NCI-H748 treated with DMSO at 0.1 percent for 48 hours (cell line): ENCODE data around the gene SRRT.
A peak's percentile ranks its signal among the peaks of the same experiment; 100 is the strongest.

Experiments used
- DNase-seq: peaks from one replicate; lab custom pipeline; 2025; lab: John Stamatoyannopoulos, UW

The SRRT gene, protein sequence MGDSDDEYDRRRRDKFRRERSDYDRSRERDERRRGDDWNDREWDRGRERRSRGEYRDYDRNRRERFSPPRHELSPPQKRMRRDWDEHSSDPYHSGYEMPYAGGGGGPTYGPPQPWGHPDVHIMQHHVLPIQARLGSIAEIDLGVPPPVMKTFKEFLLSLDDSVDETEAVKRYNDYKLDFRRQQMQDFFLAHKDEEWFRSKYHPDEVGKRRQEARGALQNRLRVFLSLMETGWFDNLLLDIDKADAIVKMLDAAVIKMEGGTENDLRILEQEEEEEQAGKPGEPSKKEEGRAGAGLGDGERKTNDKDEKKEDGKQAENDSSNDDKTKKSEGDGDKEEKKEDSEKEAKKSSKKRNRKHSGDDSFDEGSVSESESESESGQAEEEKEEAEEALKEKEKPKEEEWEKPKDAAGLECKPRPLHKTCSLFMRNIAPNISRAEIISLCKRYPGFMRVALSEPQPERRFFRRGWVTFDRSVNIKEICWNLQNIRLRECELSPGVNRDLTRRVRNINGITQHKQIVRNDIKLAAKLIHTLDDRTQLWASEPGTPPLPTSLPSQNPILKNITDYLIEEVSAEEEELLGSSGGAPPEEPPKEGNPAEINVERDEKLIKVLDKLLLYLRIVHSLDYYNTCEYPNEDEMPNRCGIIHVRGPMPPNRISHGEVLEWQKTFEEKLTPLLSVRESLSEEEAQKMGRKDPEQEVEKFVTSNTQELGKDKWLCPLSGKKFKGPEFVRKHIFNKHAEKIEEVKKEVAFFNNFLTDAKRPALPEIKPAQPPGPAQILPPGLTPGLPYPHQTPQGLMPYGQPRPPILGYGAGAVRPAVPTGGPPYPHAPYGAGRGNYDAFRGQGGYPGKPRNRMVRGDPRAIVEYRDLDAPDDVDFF

DNA sequence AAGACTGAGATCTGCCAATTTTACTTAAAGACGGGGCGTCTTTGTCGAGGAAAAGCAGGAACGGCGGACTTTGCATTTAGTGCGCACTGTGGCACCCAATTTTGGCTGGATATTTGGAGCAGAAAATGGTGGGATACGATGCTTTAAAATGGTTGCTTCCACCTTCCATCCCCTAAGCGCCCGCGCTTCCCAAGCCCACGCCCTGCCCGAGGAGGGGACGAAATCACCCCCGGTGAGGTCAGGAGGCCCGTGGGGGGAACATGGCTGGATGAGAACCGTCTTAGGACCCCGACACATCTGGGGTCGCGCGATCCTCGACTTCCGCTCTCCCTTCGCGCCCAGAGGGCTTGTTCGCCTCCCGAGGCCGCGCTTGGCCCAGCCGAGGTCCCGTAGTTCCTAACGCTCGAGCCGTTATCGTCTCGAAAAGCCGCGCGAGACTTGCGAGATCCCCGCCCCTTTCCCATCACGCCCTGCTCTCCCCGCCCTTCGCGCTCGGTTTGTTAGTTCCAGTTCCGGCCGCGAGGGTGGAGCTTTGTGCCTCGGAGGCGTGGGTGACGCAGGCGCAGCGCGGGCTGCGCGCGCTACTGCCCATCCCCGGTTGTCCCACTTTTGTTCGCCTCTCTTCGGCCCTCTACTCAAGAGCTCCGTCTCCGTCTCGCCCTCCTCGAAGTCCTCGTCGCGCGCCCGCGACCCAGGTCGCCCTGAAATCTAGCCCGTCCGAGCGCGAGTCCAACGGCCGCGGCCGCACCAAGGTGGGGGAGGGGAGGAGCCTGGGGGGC lies at the start of gene SRRT:
Gene SRRT, plus strand, starts transcription at position 527 of the 779 bp plus-strand sequence. CDS start 488 bp downstream, outside the sequence.
- DNase-seq = peak; percentile 91

DNA sequence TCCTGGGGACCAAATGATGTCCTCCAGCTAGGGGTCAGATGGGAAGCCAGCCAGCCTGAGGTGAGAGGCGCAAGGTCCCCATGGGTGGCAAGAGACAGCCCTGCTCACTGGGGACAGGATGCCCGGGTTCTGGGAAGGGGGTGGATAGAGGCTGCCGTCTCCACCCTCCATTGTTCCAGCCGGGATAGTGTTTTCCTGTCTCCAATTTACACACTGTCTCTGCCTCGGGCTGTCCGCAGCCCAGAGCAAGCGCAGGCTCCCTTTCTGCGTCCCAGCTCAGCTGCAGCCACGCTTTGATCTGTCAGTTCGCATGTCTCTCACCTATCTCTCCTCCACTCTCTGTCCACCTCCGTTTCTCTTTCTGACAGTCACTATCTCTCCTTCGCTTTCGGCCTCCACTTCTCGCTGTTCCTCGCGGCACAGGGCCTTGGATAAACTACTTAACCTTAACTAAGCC lies 49.7 kb upstream of the SRRT start:
- peak; percentile 15 for DNase-seq

DNA sequence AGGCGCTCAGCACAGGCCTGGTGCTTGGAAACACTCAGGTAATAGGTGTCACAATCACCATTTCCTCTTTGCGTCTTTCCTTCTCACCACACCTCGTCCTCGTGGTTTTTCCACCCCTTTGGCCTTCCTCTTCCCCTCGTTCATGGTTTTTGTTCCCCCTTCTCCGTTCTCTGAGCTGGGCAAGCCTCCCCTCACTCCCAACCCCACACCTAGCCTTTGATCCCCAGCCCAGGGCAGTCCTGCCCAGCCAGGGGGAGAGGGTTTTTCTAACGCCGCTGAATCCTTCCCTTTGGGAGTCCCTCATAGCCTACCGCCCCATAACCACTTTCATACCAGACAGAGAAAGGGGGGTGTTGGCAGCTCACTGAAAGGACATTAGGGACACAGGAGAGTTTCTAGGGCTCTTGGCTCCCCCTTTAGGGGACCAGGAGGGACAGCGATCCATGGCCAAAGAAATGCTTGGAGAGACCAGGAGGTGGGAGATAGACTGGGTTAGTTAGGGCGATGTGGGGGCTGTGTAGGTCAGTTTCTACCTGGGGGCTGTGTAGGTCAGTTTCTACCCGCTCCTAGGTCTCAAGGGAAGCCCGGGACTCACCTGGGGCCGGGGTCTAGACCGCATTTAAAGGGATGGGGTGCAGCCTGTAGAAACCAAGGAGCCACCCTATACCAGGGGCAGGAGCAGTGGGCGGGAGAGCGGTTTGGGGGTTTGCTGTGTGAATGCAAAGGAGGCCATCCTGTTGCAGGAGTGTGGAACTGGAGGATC lies 49.0 kb upstream of the SRRT start:
- DNase-seq = no peak

DNA sequence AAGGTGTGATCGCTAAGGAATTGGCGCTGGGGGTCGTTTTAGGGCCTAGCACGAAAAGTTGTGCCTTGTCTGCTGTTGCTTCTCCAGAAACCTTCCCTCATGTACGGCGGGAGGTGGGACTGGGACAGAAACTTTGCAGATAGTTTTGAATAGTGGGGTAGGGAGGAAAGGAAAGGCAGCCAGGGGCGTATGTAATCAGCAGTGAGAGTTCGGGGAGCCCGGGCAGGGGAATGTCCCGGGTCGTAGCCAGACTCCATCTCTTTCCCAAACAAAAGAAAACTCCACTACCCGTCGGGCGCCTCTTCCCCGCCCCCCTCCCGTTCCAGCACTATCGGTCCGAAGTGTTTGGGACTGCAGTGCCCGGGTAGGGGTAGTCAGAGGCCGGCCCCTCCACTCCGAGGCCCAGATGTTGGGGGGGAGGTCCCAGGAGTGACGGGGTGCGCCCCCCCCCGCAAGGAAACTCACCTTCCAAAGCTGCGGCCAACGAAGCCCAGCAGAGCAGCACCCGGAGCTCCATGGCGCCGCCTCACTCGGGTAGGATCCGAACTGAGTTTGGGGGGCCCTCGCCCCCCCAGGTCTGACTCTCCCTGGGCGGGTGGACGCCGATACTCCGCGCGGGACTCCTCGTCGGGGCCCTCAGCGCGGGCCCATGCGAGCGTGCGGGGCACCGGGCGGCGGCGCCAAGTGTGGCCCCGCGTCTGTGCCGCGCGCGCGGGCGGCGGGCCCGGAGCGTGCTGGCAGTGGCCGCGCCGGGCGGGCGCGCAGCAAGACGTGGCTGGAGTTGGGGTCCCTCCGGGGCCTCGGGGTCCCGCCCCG lies 48.2 kb upstream of the SRRT start:
- no peak for DNase-seq

DNA sequence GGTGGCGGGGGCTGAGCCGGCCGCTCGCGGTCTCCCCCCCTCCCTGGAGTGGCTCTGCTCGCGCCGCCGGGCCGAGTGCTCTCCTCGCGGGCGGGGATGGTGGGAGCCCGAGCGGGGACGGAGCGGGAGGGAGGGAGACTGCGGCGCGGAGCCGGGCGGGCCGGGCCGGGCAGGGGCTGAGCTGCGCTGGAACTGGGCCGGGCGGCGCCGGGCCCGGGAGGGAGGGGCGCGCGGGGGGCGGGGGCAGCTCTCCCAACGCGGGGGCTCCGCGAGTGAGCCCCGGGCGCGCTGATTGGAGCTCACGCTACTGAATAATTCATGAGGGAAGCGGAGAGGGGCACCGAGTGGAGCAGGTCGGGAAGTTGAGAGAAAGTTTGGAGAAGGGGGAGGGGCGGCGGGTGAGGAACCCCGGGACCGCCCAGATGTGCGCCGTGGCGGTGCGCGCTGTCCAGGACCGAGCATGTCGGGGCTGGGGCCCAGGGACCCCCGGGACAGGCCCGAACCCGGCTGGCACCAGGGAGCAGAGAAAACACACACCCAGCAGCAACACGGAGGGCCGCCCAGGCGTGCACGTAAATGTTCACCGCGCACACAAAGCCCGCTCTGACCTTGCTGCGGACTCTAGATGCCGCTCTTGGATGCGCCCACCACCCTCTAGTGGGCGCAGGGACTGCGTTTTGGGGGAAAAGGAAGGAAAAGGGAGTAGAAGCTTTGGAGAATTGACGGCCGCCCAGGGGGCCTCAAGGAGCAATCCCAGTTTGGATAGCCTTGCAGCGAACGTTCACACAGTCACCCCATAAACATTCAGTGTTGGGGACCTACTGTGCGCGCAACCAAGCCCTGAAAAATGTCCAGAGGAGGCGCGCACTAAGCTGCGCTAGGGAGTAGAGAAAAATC lies 47.3 kb upstream of the SRRT start, which contains the start of gene EPHB4:
Gene EPHB4, minus strand, starts transcription at position 194 of the 897 bp plus-strand sequence. CDS start 493 bp downstream, outside the sequence.
- peak; percentile 1 for DNase-seq

DNA sequence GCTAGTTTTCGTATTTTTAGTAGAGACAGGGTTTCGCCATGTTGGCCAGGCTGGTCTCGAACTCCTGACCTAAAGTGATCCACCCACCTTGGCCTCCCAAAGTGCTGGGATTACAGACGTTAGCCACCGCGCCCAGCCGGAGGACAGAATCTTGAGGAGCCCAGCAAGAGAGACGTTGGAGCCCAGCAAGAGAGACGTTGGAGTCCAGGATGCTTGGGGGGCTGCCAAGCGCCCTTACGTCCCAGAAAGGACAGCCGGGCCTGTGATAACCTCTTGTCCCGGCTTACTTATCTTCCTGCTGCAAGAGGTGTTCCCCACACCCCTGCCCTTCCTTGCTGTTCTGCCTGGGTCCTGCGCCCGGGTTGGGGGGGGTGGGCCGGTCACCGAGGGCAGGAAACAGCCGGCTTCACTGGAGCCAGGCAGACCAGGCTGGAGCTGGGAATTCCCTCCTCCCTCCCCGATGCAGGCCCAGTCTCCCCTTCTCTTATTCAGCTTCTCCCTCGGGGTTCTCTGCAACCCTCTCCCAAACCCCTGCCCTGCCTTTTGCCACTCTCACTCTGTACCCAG lies 45.7 kb upstream of the SRRT start:
- no peak for DNase-seq

DNA sequence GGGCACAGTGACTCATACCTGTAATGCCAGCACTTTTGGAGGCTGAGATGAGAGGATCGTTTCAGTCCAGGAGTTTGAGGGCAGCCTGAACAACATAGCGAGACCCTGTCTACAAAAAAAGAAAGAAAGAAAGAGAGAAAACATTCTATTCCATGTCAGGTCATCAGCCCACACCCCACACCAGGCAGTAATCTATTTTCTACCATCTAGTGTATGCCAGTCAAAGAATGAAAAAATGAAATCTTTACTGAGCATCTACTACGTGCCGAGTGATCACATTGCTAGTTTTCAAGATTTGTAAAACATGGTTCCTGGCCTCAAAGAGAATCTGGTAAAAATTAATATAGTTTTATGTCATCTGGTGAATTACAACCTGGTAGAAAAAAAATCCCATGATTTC lies 44.5 kb upstream of the SRRT start:
- no peak for DNase-seq

DNA sequence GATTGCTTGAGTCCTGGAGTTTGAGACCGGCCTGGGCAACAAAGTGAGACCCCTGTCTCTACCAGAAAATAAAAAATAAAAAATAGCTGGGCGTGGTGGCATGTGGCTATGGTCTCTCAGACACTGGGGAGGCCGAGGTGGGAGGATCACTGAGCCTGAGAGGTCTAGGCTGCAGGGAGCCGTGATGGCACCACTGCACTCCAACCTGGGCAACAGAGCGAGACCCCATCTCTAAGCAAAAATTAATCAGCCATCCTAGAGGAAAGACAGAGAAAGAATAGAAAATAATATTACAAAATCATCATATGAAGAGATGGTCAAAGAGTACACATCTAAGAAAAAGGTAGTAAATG lies 42.6 kb upstream of the SRRT start:
- no peak for DNase-seq

DNA sequence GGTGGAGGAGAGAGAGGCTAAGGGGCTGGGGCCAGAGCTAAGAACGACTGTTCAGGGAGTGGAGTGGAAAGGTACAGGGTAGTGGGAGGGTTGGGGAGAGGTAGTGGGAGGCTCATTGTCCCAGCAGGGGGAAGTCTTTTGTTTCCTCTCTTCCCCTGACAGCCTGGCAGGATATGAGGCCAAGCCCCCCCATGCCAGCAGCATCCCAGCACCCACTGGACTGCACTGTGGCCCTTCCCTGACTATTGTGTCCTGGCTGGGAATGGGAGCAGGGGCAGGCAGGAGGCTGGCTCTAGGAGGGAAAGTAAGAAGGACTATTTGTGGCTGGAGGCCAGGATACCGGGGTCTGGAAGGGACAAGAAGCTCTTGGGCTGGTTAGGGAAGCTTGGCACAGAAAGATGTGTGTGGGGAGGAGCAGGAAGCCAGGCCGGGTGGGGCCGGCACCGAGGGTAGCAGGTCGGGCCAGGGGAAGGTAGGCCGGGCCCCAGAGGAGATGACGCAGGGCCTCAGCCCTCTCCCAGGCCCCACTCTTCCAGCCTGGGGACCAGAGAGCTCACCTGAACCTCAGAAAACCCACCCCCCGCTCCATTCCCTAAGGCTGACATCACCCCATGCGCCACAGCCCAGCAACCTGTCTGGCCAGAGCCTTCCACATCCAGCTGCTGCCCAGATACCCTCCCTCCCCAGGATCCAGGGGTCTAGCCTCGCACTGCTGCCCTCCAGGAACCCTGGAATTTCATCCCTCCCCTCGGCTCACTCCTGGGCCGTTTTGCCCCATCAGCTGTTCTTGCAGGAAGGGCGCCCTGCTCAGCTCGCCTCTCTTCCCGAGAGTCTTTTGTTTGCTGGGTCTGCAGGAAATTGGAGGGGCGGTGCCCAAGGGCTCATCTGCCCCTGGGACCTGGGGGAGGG lies 38.7 kb upstream of the SRRT start:
- no peak for DNase-seq

DNA sequence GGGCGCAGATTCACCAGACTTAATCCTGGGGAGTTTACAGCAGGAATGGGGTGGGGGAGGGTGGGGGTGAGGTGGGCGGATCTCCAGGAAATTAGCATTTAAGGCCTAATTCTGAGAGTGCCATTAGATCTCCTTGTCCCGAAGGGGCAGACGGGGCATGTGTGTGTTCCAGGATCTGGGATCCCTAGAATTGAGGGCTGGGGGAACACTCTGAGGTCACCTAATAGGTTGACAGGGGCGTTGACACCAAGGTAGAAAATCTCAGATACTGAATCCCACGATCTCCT lies 38.1 kb upstream of the SRRT start:
- no peak for DNase-seq

DNA sequence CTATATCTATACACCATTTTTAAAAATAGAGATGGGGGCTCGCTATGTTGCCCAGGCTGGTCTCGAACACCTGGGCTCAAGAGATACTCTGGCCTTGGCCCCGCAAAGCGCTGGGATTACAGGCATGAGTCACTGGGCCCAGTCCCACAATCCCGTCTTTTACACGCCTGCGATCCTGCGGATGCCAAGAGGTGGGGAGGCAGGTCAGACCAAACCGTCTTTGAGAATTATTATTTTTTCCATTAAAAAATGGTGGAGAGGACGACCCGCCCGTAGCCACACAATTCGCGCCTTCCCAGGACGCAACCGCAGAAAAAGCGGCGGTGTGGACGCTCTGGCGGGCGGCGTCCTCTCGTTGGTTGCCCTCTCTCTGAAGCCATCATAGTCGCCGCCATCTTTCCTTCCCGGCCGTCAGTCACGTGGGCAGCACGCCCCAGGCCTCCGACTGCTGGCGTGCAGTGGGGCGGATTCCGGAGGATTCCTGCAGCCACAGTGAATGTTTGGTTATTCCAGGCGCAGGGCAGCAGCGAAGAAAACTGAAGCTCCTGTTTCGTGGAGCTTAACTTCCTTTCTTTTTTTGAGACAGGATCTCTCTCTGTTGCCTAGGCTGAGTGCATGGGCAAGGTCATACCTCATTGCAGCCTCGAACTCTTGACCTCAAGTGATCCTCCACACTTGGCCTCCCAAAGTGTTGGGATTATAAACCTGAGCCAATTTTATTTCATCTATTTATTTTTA lies 37.6 kb upstream of the SRRT start:
- DNase-seq = no peak

DNA sequence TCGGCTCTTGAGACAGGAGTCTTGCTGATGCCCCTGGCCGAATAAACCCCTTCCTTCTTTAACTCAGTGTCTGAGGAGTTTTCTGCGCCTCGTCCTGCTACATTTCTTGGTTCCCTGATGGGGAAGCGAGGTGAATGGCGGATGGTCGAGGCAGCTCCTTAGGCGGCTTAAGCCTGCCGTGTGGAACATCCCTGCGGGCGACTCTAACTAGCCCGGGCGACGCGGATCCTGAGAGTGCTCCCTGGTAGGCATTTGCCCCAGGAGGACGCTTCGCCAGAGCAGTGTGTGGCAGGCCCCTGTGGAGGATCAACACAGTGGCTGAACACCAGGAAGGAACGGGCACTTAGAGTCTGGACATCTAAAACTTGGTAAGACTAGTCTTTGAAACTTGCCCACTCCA lies 35.5 kb upstream of the SRRT start:
- no peak for DNase-seq

DNA sequence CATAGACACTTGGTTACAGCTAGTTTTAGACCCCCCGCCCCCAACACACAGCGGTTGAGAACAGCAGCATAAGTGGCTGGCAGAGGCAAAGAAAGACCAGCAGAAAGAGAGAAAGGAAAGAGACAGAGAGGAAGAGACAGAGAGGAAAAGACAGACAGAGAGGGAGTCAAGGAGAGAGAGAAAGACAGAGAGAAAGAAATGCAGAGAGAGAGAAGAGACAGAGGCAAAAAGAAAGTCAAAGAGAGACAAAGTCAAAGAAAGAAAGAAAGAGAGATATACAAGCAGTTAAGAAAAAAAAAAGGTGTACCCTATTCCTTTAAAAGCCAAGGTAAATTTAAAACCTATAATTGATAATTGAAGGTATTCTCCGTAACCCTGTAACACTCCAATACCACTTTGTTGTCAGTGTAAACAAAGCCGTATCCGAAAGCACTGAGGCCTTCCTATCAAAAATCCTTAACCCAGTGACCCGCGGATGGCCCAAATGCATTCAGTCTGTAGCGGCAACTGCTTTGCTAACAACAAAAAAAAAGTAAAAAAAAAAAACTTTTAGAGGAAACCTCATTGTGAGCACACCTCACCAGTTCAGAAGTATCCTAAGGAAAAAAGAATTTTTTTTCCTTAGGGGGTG lies 34.3 kb upstream of the SRRT start:
- no peak for DNase-seq

DNA sequence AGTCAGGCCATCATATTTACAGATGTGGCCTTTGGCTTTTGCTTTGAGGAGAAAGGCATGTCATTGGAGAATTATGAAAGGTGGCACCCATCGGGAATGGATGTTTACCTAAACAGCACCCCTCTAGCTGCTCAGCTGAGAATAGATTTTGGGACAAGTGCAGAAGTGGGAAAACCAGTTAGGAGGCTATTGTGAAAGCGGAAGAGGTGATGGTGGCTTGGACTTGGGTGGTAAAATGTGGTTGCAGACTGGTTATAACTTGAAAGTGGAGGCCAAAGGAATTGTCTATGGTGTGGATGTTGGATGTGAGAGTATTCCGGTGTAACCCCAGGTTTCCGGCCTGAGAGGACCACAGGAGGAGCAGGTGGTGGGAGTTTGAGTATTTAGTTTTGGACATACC lies 27.5 kb upstream of the SRRT start:
- DNase-seq = no peak

DNA sequence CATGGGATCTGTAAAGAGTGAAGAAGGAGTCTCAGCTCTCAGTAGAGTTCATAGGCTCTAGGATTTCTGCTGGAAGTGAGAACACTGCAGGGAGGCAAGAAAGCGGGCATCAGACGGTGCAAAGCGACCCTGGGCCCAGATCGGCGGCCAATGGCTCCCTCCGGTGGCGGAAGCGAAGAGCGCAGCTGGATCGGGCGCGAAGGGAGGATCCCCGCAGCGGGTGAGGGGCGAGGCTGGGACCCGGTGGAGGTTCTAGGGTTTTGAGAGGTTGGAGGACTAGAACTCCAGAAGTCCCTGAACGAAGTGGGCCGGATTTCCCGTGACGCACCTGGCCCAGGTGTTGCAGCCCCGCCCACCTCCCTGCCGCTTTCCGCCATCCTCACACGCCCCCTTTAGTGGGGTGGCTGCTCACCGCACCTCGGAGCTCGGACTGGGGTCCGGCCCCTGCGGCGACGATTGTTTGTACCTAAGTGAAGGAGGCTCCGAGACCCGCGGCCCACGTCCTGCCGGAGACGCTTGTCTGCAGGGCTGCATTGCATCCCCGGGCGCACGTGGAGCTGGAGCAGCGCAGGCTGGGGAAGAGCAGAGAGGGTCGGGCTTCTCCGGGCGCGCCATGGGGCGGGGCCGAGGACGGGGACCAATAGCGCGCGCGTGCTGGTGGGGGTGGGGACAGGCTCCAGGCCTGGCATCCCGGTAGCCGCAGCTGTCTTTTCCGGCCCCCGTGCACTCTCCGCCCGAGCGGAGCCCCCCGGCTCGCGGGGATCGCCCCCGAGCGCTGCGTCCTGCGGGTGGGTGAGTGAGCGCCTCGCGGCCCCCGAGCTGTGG lies 22.6 kb upstream of the SRRT start, which contains the start of gene SLC12A9:
Gene SLC12A9, plus strand, starts transcription at position 666 of the 825 bp plus-strand sequence. CDS start 1,485 bp downstream, outside the sequence.
- DNase-seq = peak; percentile 89
